ENCODE results near the gene DNTTIP2. TPM values are rescaled to one million over a fixed set of nuclear protein-coding genes. Genes with fewer than 3 reads are reported as not detected.

DNTTIP2 gene
- total RNA-seq, 1 experiment from 2014 or later, result 61.5 TPM

- 0 out of 2 replicates have a peak, but pooled peaks have one; percentile 46 for TF ChIP-seq FOXP1 (CRISPR knock-in tag; IDR thresholded peaks at IDR 0.05; ENCODE audit: borderline replicate concordance)
- TF ChIP-seq KAT7 (CRISPR knock-in tag; IDR thresholded peaks at IDR 0.05; ENCODE audit: borderline replicate concordance), result peak; percentile 77; the same call in 1 of the 2 replicates
- 0 out of 2 replicates have a peak, but pooled peaks have one; percentile 55 for TF ChIP-seq TP53 (CRISPR knock-in tag; IDR thresholded peaks at IDR 0.05)
- TF ChIP-seq, protein P1, sequence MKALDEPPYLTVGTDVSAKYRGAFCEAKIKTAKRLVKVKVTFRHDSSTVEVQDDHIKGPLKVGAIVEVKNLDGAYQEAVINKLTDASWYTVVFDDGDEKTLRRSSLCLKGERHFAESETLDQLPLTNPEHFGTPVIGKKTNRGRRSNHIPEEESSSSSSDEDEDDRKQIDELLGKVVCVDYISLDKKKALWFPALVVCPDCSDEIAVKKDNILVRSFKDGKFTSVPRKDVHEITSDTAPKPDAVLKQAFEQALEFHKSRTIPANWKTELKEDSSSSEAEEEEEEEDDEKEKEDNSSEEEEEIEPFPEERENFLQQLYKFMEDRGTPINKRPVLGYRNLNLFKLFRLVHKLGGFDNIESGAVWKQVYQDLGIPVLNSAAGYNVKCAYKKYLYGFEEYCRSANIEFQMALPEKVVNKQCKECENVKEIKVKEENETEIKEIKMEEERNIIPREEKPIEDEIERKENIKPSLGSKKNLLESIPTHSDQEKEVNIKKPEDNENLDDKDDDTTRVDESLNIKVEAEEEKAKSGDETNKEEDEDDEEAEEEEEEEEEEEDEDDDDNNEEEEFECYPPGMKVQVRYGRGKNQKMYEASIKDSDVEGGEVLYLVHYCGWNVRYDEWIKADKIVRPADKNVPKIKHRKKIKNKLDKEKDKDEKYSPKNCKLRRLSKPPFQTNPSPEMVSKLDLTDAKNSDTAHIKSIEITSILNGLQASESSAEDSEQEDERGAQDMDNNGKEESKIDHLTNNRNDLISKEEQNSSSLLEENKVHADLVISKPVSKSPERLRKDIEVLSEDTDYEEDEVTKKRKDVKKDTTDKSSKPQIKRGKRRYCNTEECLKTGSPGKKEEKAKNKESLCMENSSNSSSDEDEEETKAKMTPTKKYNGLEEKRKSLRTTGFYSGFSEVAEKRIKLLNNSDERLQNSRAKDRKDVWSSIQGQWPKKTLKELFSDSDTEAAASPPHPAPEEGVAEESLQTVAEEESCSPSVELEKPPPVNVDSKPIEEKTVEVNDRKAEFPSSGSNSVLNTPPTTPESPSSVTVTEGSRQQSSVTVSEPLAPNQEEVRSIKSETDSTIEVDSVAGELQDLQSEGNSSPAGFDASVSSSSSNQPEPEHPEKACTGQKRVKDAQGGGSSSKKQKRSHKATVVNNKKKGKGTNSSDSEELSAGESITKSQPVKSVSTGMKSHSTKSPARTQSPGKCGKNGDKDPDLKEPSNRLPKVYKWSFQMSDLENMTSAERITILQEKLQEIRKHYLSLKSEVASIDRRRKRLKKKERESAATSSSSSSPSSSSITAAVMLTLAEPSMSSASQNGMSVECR (CRISPR knock-in tag; IDR thresholded peaks at IDR 0.05; ENCODE audit: borderline replicate concordance), result peak; percentile 11; the same call in 1 of the 2 replicates
- TF ChIP-seq, protein P2, sequence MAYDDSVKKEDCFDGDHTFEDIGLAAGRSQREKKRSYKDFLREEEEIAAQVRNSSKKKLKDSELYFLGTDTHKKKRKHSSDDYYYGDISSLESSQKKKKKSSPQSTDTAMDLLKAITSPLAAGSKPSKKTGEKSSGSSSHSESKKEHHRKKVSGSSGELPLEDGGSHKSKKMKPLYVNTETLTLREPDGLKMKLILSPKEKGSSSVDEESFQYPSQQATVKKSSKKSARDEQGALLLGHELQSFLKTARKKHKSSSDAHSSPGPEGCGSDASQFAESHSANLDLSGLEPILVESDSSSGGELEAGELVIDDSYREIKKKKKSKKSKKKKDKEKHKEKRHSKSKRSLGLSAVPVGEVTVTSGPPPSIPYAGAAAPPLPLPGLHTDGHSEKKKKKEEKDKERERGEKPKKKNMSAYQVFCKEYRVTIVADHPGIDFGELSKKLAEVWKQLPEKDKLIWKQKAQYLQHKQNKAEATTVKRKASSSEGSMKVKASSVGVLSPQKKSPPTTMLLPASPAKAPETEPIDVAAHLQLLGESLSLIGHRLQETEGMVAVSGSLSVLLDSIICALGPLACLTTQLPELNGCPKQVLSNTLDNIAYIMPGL (CRISPR knock-in tag; IDR thresholded peaks at IDR 0.05), result peak; percentile 99
- TF ChIP-seq MYBL2 (CRISPR knock-in tag; IDR thresholded peaks at IDR 0.05), result peak; percentile 52
Measured at GRCh38 chr1:93846992-93847810, 31.8 kb downstream of the DNTTIP2 start (continued).

GRCh38 chr1:93846206-93846991, 32.6 kb downstream of the DNTTIP2 start:
- ChIA-PET CTCF (interaction anchor here (0.8 to 6.2 kb wide), 19 partner anchors 18 to 542 kb away, joined by 3 to 135 read pairs (median 5); partner anchors contain the start of gene BCAR3), POLR2A (interaction anchor here (0.6 to 3.5 kb wide), 10 partner anchors 25 to 766 kb away, joined by 3 to 13 read pairs (median 4); partner anchors contain the start of genes BCAR3 and DNTTIP2)
- H3K36me3 Mint-ChIP-seq, result peaks cover 12% of the 10 kb centered on the region
- H3K4me3 Mint-ChIP-seq, result peak overlapping the region; percentile 95
- peaks cover 13% of the 10 kb centered on the region for H3K9me3 Mint-ChIP-seq
- peak; percentile 68 for ATAC-seq
- no peak overlapping the region for H3K27ac Mint-ChIP-seq
- peak; percentile 89 for DNase-seq (ENCODE audit: low spot score)
- H3K4me1 Mint-ChIP-seq, result peaks cover 13% of the 10 kb centered on the region
- H3K27me3 Mint-ChIP-seq (ENCODE audit: low read depth), result peaks cover 5% of the 10 kb centered on the region
- TF ChIP-seq, protein P3, sequence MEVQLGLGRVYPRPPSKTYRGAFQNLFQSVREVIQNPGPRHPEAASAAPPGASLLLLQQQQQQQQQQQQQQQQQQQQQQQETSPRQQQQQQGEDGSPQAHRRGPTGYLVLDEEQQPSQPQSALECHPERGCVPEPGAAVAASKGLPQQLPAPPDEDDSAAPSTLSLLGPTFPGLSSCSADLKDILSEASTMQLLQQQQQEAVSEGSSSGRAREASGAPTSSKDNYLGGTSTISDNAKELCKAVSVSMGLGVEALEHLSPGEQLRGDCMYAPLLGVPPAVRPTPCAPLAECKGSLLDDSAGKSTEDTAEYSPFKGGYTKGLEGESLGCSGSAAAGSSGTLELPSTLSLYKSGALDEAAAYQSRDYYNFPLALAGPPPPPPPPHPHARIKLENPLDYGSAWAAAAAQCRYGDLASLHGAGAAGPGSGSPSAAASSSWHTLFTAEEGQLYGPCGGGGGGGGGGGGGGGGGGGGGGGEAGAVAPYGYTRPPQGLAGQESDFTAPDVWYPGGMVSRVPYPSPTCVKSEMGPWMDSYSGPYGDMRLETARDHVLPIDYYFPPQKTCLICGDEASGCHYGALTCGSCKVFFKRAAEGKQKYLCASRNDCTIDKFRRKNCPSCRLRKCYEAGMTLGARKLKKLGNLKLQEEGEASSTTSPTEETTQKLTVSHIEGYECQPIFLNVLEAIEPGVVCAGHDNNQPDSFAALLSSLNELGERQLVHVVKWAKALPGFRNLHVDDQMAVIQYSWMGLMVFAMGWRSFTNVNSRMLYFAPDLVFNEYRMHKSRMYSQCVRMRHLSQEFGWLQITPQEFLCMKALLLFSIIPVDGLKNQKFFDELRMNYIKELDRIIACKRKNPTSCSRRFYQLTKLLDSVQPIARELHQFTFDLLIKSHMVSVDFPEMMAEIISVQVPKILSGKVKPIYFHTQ (CRISPR knock-in tag; IDR thresholded peaks at IDR 0.05), result no peak
- TF ChIP-seq SP1 (CRISPR knock-in tag; conservative IDR thresholded peaks at IDR 0.05) (no peak), NFE2L1 (CRISPR knock-in tag; IDR thresholded peaks at IDR 0.05) (no peak), ZNF423 (CRISPR knock-in tag; IDR thresholded peaks at IDR 0.05) (no peak), ZNF219 (CRISPR knock-in tag; IDR thresholded peaks at IDR 0.05; ENCODE audit: borderline replicate concordance) (peak; percentile 22; the same call in 1 of the 2 replicates), ETV6 (CRISPR knock-in tag; IDR thresholded peaks at IDR 0.05) (no peak), PRRX2 (CRISPR knock-in tag; IDR thresholded peaks at IDR 0.05) (no peak), NR2C2 (CRISPR knock-in tag; IDR thresholded peaks at IDR 0.05) (no peak), ZNF232 (CRISPR knock-in tag; IDR thresholded peaks at IDR 0.05) (peak; percentile 17; the same call in 1 of the 2 replicates), ZSCAN18 (CRISPR knock-in tag; IDR thresholded peaks at IDR 0.05) (no peak)
- TF ChIP-seq, protein P4, sequence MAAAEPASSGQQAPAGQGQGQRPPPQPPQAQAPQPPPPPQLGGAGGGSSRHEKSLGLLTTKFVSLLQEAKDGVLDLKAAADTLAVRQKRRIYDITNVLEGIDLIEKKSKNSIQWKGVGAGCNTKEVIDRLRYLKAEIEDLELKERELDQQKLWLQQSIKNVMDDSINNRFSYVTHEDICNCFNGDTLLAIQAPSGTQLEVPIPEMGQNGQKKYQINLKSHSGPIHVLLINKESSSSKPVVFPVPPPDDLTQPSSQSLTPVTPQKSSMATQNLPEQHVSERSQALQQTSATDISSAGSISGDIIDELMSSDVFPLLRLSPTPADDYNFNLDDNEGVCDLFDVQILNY (CRISPR knock-in tag; IDR thresholded peaks at IDR 0.05), result peak; percentile 38; the same call in 1 of the 2 replicates
- TF ChIP-seq, protein P5, sequence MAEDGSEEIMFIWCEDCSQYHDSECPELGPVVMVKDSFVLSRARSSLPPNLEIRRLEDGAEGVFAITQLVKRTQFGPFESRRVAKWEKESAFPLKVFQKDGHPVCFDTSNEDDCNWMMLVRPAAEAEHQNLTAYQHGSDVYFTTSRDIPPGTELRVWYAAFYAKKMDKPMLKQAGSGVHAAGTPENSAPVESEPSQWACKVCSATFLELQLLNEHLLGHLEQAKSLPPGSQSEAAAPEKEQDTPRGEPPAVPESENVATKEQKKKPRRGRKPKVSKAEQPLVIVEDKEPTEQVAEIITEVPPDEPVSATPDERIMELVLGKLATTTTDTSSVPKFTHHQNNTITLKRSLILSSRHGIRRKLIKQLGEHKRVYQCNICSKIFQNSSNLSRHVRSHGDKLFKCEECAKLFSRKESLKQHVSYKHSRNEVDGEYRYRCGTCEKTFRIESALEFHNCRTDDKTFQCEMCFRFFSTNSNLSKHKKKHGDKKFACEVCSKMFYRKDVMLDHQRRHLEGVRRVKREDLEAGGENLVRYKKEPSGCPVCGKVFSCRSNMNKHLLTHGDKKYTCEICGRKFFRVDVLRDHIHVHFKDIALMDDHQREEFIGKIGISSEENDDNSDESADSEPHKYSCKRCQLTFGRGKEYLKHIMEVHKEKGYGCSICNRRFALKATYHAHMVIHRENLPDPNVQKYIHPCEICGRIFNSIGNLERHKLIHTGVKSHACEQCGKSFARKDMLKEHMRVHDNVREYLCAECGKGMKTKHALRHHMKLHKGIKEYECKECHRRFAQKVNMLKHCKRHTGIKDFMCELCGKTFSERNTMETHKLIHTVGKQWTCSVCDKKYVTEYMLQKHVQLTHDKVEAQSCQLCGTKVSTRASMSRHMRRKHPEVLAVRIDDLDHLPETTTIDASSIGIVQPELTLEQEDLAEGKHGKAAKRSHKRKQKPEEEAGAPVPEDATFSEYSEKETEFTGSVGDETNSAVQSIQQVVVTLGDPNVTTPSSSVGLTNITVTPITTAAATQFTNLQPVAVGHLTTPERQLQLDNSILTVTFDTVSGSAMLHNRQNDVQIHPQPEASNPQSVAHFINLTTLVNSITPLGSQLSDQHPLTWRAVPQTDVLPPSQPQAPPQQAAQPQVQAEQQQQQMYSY (CRISPR knock-in tag; IDR thresholded peaks at IDR 0.05), result no peak
